H1 (cell line): ENCODE results near the gene YRDC. TPM values are rescaled to one million over a fixed set of nuclear protein-coding genes. Genes with fewer than 3 reads are reported as not detected.

Experiments
- BACH1 ChIP-seq: IDR thresholded peaks from 2 replicates; pipeline ENCODE4 v1.6.1; 2012; ENCODE audit warnings: low read length, improper control_type of control experiment
- BCL11A ChIP-seq, 2 experiments: IDR thresholded peaks; one replicate each; pipeline ENCODE4 v1.6.1; 2011; ENCODE audit warnings: low read depth in 2 of 2, low read length in 2 of 2, mild to moderate bottlenecking in 2 of 2
- CBX5 ChIP-seq: fragments of 300-800, 300-1000 bp; sonication (generic); IDR thresholded peaks from 2 replicates; pipeline ENCODE4 v1.7.1; 2016; ENCODE audit warnings: antibody characterized with exemption, low read length, low read depth
- EGR1 ChIP-seq: IDR thresholded peaks from 2 replicates; pipeline ENCODE4 v1.6.1; 2011; ENCODE audit warnings: low read depth, low read length, borderline replicate concordance
- HDAC6 ChIP-seq: IDR thresholded peaks from one replicate; pipeline ENCODE4 v1.7.1; 2012; ENCODE audit warnings: low read depth, mild to moderate bottlenecking, inconsistent platforms, low read length, moderate library complexity
- NANOG ChIP-seq: IDR thresholded peaks from 2 replicates; pipeline ENCODE4 v1.6.1; 2011; ENCODE audit warnings: low read length, low read depth, mild to moderate bottlenecking, inconsistent platforms; ENCODE audit not compliant: insufficient read depth, poor library complexity, severe bottlenecking
- SIN3A ChIP-seq, 2 experiments: IDR thresholded peaks in 1 of 2; conservative IDR thresholded peaks in 1 of 2; 2 replicates each; pipeline ENCODE4 v1.6.1; 2011 to 2012; ENCODE audit warnings: low read length in 2 of 2, improper control_type of control experiment in 1 of 2, low read depth in 1 of 2, mild to moderate bottlenecking in 1 of 2
- SIRT6 ChIP-seq: IDR thresholded peaks from one replicate; pipeline ENCODE4 v1.7.1; 2012; ENCODE audit warnings: low read length, inconsistent platforms
- TAF7 ChIP-seq: optimal IDR thresholded peaks from 2 replicates; pipeline ENCODE3; 2011; ENCODE audit warnings: low read depth, mild to moderate bottlenecking, inconsistent platforms, low read length, moderate library complexity, borderline replicate concordance
- YY1 ChIP-seq: IDR thresholded peaks from 2 replicates; pipeline ENCODE4 v1.6.1; 2011; ENCODE audit warnings: low read depth, mild to moderate bottlenecking, low read length
- polyA plus RNA-seq, 7 experiments: library from polyadenylated mRNA; depleted of rRNA in 3 of 7; stranded (reverse) in 5 of 7; unstranded in 2 of 7; fragments of >200 nt in 5 of 7; fragments of 200-250 nt in 2 of 7; gene quantifications; 1 replicate in 5 of 7; 2 replicates in 1 of 7; 4 replicates in 1 of 7; pipeline versions ENCODE4 v1.2.1 to v1.2.3, GENCODE V29; 2011 to 2013; ENCODE audit warnings: missing spikeins in 2 of 7, mixed read lengths in 2 of 7
- total RNA-seq: library from RNA; stranded (reverse); fragmentation: NEBNext Ultra II Directional; extraction: Animal tissue kit (Norgen Biotek cat#: 25700); gene quantifications from 2 replicates; pipeline ENCODE4 v1.2.1, GENCODE V29; 2021
- TF ChIP-seq, protein P1 (sequence below): fragments of 300-600 bp; sonication (generic); IDR thresholded peaks from 2 replicates; pipeline ENCODE4 v1.7.1; 2012; ENCODE audit warnings: low read length, moderate library complexity, mild to moderate bottlenecking, inconsistent platforms; ENCODE audit not compliant: insufficient replicate concordance

The YRDC gene
- total and polyA plus RNA-seq, 2 of the 8 experiments (the other 6 are each of a cell fraction or from before 2014, with no cell fraction given): 21.1 to 21.6 TPM

DNA sequence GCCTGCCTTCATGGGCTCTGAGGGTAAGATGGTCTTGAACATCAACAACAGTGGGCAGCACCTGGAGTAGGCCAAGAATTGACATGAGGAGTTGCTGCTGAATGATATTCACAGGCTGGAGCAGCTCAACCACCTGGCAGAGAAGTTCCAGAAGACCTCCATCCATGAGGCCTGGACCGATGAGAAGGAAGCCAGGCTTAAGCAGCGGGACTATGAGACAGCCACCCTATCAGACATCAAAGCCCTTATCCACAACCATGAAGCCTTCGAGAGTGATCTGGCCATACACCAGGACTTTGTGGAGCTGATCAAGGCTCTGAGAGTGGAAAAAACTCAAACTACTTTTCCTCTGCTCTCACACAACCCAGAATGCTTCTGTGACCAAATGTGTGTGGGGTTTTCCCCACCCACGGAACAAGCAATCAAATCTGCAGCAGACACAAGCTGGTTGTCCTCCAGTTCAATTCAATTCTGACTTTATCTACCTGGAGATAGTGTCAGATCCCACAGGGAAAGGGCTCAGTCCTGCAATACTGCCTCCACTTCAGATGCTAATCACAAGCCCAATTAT is 31.0 kb downstream of the YRDC start (continued):
- TF ChIP-seq, protein P1, sequence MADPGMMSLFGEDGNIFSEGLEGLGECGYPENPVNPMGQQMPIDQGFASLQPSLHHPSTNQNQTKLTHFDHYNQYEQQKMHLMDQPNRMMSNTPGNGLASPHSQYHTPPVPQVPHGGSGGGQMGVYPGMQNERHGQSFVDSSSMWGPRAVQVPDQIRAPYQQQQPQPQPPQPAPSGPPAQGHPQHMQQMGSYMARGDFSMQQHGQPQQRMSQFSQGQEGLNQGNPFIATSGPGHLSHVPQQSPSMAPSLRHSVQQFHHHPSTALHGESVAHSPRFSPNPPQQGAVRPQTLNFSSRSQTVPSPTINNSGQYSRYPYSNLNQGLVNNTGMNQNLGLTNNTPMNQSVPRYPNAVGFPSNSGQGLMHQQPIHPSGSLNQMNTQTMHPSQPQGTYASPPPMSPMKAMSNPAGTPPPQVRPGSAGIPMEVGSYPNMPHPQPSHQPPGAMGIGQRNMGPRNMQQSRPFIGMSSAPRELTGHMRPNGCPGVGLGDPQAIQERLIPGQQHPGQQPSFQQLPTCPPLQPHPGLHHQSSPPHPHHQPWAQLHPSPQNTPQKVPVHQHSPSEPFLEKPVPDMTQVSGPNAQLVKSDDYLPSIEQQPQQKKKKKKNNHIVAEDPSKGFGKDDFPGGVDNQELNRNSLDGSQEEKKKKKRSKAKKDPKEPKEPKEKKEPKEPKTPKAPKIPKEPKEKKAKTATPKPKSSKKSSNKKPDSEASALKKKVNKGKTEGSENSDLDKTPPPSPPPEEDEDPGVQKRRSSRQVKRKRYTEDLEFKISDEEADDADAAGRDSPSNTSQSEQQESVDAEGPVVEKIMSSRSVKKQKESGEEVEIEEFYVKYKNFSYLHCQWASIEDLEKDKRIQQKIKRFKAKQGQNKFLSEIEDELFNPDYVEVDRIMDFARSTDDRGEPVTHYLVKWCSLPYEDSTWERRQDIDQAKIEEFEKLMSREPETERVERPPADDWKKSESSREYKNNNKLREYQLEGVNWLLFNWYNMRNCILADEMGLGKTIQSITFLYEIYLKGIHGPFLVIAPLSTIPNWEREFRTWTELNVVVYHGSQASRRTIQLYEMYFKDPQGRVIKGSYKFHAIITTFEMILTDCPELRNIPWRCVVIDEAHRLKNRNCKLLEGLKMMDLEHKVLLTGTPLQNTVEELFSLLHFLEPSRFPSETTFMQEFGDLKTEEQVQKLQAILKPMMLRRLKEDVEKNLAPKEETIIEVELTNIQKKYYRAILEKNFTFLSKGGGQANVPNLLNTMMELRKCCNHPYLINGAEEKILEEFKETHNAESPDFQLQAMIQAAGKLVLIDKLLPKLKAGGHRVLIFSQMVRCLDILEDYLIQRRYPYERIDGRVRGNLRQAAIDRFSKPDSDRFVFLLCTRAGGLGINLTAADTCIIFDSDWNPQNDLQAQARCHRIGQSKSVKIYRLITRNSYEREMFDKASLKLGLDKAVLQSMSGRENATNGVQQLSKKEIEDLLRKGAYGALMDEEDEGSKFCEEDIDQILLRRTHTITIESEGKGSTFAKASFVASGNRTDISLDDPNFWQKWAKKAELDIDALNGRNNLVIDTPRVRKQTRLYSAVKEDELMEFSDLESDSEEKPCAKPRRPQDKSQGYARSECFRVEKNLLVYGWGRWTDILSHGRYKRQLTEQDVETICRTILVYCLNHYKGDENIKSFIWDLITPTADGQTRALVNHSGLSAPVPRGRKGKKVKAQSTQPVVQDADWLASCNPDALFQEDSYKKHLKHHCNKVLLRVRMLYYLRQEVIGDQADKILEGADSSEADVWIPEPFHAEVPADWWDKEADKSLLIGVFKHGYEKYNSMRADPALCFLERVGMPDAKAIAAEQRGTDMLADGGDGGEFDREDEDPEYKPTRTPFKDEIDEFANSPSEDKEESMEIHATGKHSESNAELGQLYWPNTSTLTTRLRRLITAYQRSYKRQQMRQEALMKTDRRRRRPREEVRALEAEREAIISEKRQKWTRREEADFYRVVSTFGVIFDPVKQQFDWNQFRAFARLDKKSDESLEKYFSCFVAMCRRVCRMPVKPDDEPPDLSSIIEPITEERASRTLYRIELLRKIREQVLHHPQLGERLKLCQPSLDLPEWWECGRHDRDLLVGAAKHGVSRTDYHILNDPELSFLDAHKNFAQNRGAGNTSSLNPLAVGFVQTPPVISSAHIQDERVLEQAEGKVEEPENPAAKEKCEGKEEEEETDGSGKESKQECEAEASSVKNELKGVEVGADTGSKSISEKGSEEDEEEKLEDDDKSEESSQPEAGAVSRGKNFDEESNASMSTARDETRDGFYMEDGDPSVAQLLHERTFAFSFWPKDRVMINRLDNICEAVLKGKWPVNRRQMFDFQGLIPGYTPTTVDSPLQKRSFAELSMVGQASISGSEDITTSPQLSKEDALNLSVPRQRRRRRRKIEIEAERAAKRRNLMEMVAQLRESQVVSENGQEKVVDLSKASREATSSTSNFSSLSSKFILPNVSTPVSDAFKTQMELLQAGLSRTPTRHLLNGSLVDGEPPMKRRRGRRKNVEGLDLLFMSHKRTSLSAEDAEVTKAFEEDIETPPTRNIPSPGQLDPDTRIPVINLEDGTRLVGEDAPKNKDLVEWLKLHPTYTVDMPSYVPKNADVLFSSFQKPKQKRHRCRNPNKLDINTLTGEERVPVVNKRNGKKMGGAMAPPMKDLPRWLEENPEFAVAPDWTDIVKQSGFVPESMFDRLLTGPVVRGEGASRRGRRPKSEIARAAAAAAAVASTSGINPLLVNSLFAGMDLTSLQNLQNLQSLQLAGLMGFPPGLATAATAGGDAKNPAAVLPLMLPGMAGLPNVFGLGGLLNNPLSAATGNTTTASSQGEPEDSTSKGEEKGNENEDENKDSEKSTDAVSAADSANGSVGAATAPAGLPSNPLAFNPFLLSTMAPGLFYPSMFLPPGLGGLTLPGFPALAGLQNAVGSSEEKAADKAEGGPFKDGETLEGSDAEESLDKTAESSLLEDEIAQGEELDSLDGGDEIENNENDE: no peak
- TF ChIP-seq HDAC6: no peak
- TF ChIP-seq CBX5: no peak
- no peak for TF ChIP-seq BACH1
- no peak for TF ChIP-seq TAF7
- TF ChIP-seq BCL11A (IDR thresholded peaks at IDR 0.05; ENCODE audit: low read depth in 2 of 2, low read length in 2 of 2): no peak
- TF ChIP-seq NANOG: no peak
- no peak for TF ChIP-seq SIRT6
- TF ChIP-seq EGR1: no peak
- no peak for TF ChIP-seq YY1
- no peak for TF ChIP-seq SIN3A (conservative IDR thresholded peaks at IDR 0.05 in 1 of 2, IDR thresholded peaks at IDR 0.05 in 1 of 2; ENCODE audit: low read depth in 1 of 2, low read length in 2 of 2)
